Adrenal gland (tissue), 12 donors: Measurements from ENCODE around the gene MIOX. TPM values are rescaled to one million over a fixed set of nuclear protein-coding genes. Genes with fewer than 3 reads are reported as not detected.
"Not testable (repeated sequence)": the region's sequence is repeated elsewhere in the genome, so short reads cannot be mapped to it uniquely, and the experiment has no call there.

Experiments used
- DNase-seq, 7 donors: peaks; one replicate each; pipeline ENCODE4 v3.0.0-alpha.2; 2019 to 2020
- H3K27ac ChIP-seq, 5 donors: fragments of 200-600 bp; sonication (generic) in 4 of 5; 1 replicate in 3 of 5; 2 replicates in 2 of 5; pipeline versions ENCODE4 v1.5.1 to v1.8.0; 2016 to 2020; ENCODE audit warnings: mild to moderate bottlenecking in 1 of 5
- H3K27me3 ChIP-seq: fragments of 200-600 bp; 2 replicates; pipeline ENCODE4 v1.8.0; 2021
- H3K36me3 ChIP-seq, 2 donors: fragments of 200-600 bp; replicated peaks in 1 of 2; 1 replicate in 1 of 2; 2 replicates in 1 of 2; pipeline versions ENCODE4 v1.5.1 to v1.8.0; 2018 to 2022
- H3K4me1 ChIP-seq, 2 donors: fragments of 200-600 bp; replicated peaks in 1 of 2; 1 replicate in 1 of 2; 2 replicates in 1 of 2; pipeline versions ENCODE4 v1.5.1 to v1.8.0; 2018 to 2021
- H3K4me3 ChIP-seq, 4 donors: fragments of 200-600 bp; sonication (generic) in 3 of 4; one replicate each; pipeline ENCODE4 v1.5.1; 2016 to 2018
- H3K9me3 ChIP-seq, 3 donors: fragments of 200-600 bp; sonication (generic) in 1 of 3; replicated peaks in 1 of 3; 1 replicate in 2 of 3; 2 replicates in 1 of 3; pipeline versions ENCODE4 v1.5.1 to v1.8.0; 2016 to 2021
- CTCF ChIP-seq, 6 experiments: fragments of 450-650 bp in 4 of 6; fragments of 200-600 bp in 2 of 6; sonication (generic) in 1 of 6; IDR thresholded peaks; 1 replicate in 5 of 6; 2 replicates in 1 of 6; pipeline versions ENCODE4 v1.5.1 to v1.8.0; 2016 to 2021; ENCODE audit warnings: antibody characterized with exemption in 6 of 6, mild to moderate bottlenecking in 2 of 6, moderate library complexity in 1 of 6
- POLR2A ChIP-seq, 2 donors: fragments of 450-650 bp; IDR thresholded peaks; one replicate each; pipeline ENCODE4 v1.6.1; 2017; ENCODE audit warnings: antibody characterized with exemption in 2 of 2, mild to moderate bottlenecking in 2 of 2, moderate library complexity in 1 of 2
- WGBS, 4 donors: extraction: QIAGEN DNeasy Blood & Tissue Kit in 2 of 4; methylation state at CpG; one replicate each; pipeline versions ENCODE4 v1.1.5 to v1.1.7; 2013 to 2017; 5-methylcytosine and 5-hydroxymethylcytosine counted together
- intact Hi-C, 2 donors: fragments of 100-400 bp; cut with DNase I; formaldehyde crosslinking; loops; one replicate each; pipeline versions ENCODE4 v1.14.1 to v1.15.0; 2022 to 2023
- polyA plus RNA-seq, 3 donors: library from polyadenylated mRNA; stranded (reverse); fragments of 200-250 nt in 2 of 3; fragments of 350-450 nt in 1 of 3; fragmentation: Illumina TruSeq in 1 of 3; extraction: RNeasy Lipid Tissue Mini Kit (QIAGEN cat#74804) in 1 of 3; gene quantifications; one replicate each; pipeline ENCODE4 v1.2.3, GENCODE V29; 2013 to 2014
- total RNA-seq, 9 donors: library from RNA; depleted of rRNA in 4 of 9; stranded (reverse); fragments of >200 nt in 4 of 9; fragments of 120-200 nt in 1 of 9; fragmentation: NEBNext Ultra II Directional in 1 of 9; extraction: Animal tissue kit (Norgen Biotek cat#: 25700) in 1 of 9; gene quantifications; one replicate each; pipeline versions ENCODE4 v1.1.0 to v1.2.4, GENCODE V29; 2013 to 2023
- donor health status: healthy with polysubstance abuse.
- donor health status: Bipolar disorder and iron deficiency.
- donor health status: DM: yes; HTN: yes; CAD: no.
- donor health status: DM: no; HTN: no; CAD: no.
- donor health status: DM: no; HTN: no; CAD: no.
- donor health status: DM: yes; HTN: yes; CAD: no.

The MIOX gene
- total and polyA plus RNA-seq, 12 donors = not detected

DNA sequence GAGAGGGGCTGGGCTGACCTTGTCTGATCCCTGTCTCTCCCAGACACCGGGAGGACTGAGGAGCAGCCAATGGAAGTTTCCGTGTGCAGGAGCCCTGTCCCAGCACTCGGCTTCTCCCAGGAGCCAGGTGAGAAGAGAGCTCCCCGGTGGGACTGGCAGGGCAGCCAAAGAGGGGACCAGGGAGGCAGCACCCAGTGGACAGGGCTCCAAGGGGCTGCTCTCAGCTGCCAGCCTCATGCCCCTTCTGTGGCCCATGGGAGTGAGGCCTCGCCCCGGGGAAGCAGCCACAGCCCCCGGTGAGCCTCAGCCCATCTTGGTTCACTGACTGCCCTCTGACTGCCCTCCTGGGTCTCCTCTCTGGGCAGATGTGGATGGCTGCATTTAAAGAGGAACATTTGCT, 31.9 kb downstream of the MIOX start:
- DNase-seq = no peak
- Histone ChIP-seq H3K36me3 (peaks cover 0 to 49% of the 10 kb centered on the region in 2 donors), H3K4me3 (no peak overlapping the region), H3K27me3 (no peaks in the 10 kb centered on the region), H3K9me3 (no peaks in the 10 kb centered on the region), H3K4me1 (no peaks in the 10 kb centered on the region), H3K27ac (no peak overlapping the region)
- WGBS, 4 donors = 92 to 97% (median 95%) methylated on average over 3 to 7 of the region's 7 CpGs
- intact Hi-C loops = no loop called here
- TF ChIP-seq CTCF (IDR thresholded peaks at IDR 0.05) (no peak), POLR2A (IDR thresholded peaks at IDR 0.05) (no peak)

GRCh38 chr22:50519151-50519550, 32.5 kb downstream of the MIOX start:
- Histone ChIP-seq H3K27me3 (no peaks in the 10 kb centered on the region), H3K4me3 (no peak overlapping the region), H3K9me3 (no peaks in the 10 kb centered on the region), H3K27ac (no peak overlapping the region), H3K36me3 (peaks cover 0 to 54% of the 10 kb centered on the region in 2 donors), H3K4me1 (peaks cover 1 to 5% of the 10 kb centered on the region in 2 donors)
- 93 to 100% (median 96%) methylated on average over 1 to 8 of the region's 8 CpGs for WGBS, 4 donors
- no peak for DNase-seq
- intact Hi-C loops = no loop called here
- TF ChIP-seq CTCF (IDR thresholded peaks at IDR 0.05) (no peak), POLR2A (IDR thresholded peaks at IDR 0.05) (no peak)

- H3K9me3 ChIP-seq, H3K27me3 ChIP-seq, H3K4me3 ChIP-seq, DNase-seq, intact Hi-C loops, H3K27ac ChIP-seq: not testable (repeated sequence)
- WGBS, 4 donors = 91 to 99% (median 96%) methylated on average over 8 of the region's 8 CpGs
- Histone ChIP-seq H3K36me3 (peaks cover 0 to 54% of the 10 kb centered on the region in 2 donors), H3K4me1 (peaks cover 11 to 13% of the 10 kb centered on the region in 2 donors)
Observed at GRCh38 chr22:50520184-50520583, 33.5 kb downstream of the MIOX start.

DNA sequence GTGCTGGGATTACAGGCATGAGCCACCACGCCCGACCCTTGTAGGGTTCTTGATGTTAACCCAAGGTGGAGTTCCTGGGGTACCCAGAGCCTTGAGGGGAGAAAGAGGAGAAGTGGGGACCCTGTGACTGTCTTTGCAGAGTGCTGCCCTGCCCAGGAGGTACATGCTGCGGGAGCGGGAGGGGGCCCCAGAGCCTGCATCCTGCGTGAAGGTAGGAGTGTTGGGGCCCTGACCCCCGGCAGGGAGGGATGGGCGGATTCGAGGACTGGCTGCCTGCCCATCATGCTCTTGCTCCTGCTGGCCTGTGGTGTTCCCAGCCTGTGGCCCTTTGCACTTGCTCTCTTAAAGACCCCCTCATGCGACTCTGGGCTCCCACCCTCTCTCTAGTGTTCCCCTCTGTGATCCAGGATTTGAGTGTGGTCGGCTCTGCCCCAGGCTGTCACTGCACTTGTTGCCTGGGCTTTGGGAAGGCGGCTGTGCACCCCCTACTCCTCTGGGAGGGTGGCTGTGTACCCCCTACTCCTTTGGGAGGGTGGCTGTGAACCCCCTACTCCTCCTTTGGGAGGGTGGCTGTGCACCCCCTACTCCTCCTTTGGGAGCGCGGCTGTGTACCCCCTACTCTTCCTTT, 34.3 kb downstream of the MIOX start:
- no peaks in the 10 kb centered on the region for H3K9me3 ChIP-seq
- H3K4me3 ChIP-seq = no peak overlapping the region
- peaks cover 0 to 54% of the 10 kb centered on the region in 2 donors for H3K36me3 ChIP-seq
- H3K27me3 ChIP-seq = no peaks in the 10 kb centered on the region
- intact Hi-C loops = no loop called here
- WGBS, 4 donors = 91 to 98% (median 94%) methylated on average over 5 to 13 of the region's 13 CpGs
- no peak overlapping the region for H3K27ac ChIP-seq
- peaks cover 11 to 13% of the 10 kb centered on the region in 2 donors for H3K4me1 ChIP-seq
- DNase-seq = peak in 1 of 7 donors; percentile 15
- TF ChIP-seq POLR2A (IDR thresholded peaks at IDR 0.05) (no peak), CTCF (IDR thresholded peaks at IDR 0.05) (no peak)

DNA sequence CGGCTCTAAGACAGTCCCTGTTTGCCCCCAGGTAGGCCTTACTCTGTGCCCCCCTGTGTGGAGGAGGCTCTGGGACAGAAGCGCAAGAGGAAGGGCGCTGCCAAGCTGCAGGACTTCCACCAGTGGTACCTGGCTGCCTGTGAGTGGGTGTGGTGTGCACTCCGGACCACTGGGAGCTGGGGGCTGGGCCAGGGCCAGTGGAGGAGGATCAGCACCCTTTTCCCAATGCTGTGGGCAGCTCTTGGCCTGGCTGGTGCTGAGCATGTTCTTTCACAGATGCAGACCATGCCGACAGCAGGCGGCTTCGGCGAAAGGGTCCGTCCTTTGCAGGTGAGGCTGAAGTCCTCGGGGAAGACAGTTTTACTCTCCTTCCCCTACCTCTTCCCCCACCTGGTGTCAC, 35.1 kb downstream of the MIOX start:
- DNase-seq = no peak
- Histone ChIP-seq H3K9me3 (no peaks in the 10 kb centered on the region), H3K36me3 (peaks cover 0 to 54% of the 10 kb centered on the region in 2 donors), H3K4me1 (peaks cover 18 to 20% of the 10 kb centered on the region in 2 donors), H3K27ac (no peak overlapping the region), H3K27me3 (no peaks in the 10 kb centered on the region), H3K4me3 (no peak overlapping the region)
- 89 to 100% (median 93%) methylated on average over 1 to 10 of the region's 10 CpGs for WGBS, 4 donors
- intact Hi-C loops = no loop called here
- TF ChIP-seq POLR2A (IDR thresholded peaks at IDR 0.05) = no peak
- TF ChIP-seq CTCF (IDR thresholded peaks at IDR 0.05) = no peak
